ENCODE measurements around the gene SCAMP1. TPM values are rescaled to one million over a fixed set of nuclear protein-coding genes. Genes with fewer than 3 reads are reported as not detected.

Gene SCAMP1
- total RNA-seq, 2 experiments from 2014 or later, result 18.0 to 41.1 TPM

GRCh38 chr5:78509145-78509865 lies 148.9 kb downstream of the SCAMP1 start:
- TF ChIP-seq EZH2phosphoT487 (IDR thresholded peaks at IDR 0.05; ENCODE audit: borderline replicate concordance, low read depth, low read length), result no peak
- TF ChIP-seq, protein P1, sequence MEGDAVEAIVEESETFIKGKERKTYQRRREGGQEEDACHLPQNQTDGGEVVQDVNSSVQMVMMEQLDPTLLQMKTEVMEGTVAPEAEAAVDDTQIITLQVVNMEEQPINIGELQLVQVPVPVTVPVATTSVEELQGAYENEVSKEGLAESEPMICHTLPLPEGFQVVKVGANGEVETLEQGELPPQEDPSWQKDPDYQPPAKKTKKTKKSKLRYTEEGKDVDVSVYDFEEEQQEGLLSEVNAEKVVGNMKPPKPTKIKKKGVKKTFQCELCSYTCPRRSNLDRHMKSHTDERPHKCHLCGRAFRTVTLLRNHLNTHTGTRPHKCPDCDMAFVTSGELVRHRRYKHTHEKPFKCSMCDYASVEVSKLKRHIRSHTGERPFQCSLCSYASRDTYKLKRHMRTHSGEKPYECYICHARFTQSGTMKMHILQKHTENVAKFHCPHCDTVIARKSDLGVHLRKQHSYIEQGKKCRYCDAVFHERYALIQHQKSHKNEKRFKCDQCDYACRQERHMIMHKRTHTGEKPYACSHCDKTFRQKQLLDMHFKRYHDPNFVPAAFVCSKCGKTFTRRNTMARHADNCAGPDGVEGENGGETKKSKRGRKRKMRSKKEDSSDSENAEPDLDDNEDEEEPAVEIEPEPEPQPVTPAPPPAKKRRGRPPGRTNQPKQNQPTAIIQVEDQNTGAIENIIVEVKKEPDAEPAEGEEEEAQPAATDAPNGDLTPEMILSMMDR (conservative IDR thresholded peaks at IDR 0.05; ENCODE audit: low read length), result no peak
- intact Hi-C loops (cut with micrococcal nuclease; ENCODE audit: unreplicated experiment), result no loop called here
- Histone ChIP-seq H3K4me2 (ENCODE audit: low read length) (peak overlapping the region; percentile 78; the same call in 1 of the 2 replicates), H3K9me2 (ENCODE audit: insufficient read depth, low read length) (no peaks in the 10 kb centered on the region), H3K36me3 (ENCODE audit: insufficient read depth, low read length) (peaks cover 14% of the 10 kb centered on the region), H3K27ac (ENCODE audit: low read depth, low read length, poor library complexity, severe bottlenecking) (no peak overlapping the region), H4K20me1 (ENCODE audit: insufficient read depth, low read length) (no peaks in the 10 kb centered on the region; the same call in 1 of the 2 replicates), H3K4me1 (ENCODE audit: insufficient read depth, low read length, poor library complexity, severe bottlenecking) (peaks cover 31% of the 10 kb centered on the region), H2AFZ (ENCODE audit: low read length) (no peak overlapping the region), H3K9me3 (ENCODE audit: low read length) (0 out of 2 replicates have a peak, but pooled peaks cover 4% of the 10 kb centered on the region), H3K4me3 (ENCODE audit: low read depth, low read length, poor library complexity, severe bottlenecking) (peak overlapping the region; percentile 52), H3K79me2 (ENCODE audit: insufficient read depth, low read depth, low read length) (no peaks in the 10 kb centered on the region)
- no TSS peak for BruUV-seq (replicated peaks)
- POLR2A ChIA-PET, result interaction anchor here (0.5 kb wide), 1 partner anchor 7 kb away, joined by 3 read pairs; no protein-coding TSS in a partner anchor
- no peak for DNase-seq (ENCODE audit: low spot score)
- CTCF ChIA-PET (ENCODE audit: unreplicated experiment), result no interaction called here

DNA sequence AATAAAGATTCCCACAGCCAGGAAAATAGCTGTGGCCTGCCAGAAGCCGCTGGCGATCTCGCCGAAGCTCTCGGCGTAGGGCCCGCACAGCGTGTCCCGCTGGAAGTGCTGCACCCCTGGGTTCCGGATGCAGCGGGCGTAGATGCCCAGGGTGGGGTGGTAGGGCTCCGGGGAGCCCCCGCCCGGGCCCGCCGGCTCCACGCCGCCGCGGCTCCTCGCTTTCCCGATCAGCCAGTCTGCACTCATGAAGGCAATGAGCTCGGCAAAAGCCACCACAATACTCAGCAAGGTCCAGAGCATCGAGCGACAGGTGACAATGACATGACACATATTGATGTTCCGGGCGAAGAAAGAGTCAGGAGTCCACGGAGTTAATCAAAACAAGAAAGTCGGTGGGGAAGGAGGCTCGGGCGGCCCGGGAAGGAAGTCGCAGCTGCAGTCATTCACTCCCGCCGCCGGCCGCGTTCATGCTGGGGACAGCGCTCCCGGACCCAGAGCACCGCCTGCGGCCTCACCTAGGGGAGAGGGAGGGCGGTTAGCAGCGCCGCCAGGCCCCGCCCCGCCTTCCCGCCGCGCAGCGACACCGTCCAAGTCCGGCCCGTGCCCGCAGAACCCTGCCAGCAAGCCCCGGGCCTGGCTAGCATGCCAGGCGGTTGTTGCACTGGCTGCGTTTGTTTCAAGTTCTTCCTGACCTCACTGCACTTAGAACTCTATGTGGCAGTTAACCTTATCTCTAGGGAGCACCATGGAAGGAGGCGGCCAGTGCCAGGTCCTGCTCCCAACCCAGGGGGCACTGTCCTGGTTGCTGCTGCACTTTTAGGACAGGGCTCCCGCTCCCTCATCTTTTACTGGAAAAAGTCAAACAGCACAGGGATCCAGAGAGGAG lies 149.7 kb downstream of the SCAMP1 start:
- peak overlapping the region; percentile 17 for H3K27ac ChIP-seq (ENCODE audit: low read depth, low read length, poor library complexity, severe bottlenecking)
- ChIA-PET CTCF (ENCODE audit: unreplicated experiment) (no interaction called here), POLR2A (interaction anchor here (0.5 to 0.7 kb wide), 2 partner anchors 8 to 18 kb away, joined by 3 read pairs; no protein-coding TSS in a partner anchor)
- TF ChIP-seq EZH2phosphoT487 (IDR thresholded peaks at IDR 0.05; ENCODE audit: borderline replicate concordance, low read depth, low read length), result no peak
- TF ChIP-seq, protein P1 (conservative IDR thresholded peaks at IDR 0.05; ENCODE audit: low read length), result peak; percentile 45
- H3K9me3 ChIP-seq (ENCODE audit: low read length), result 0 out of 2 replicates have a peak, but pooled peaks cover 4% of the 10 kb centered on the region
- H2AFZ ChIP-seq (ENCODE audit: low read length), result peak overlapping the region; percentile 47; the same call in 1 of the 2 replicates
- peaks cover 18% of the 10 kb centered on the region for H3K36me3 ChIP-seq (ENCODE audit: insufficient read depth, low read length)
- H3K4me2 ChIP-seq (ENCODE audit: low read length), result peak overlapping the region; percentile 78
- no peaks in the 10 kb centered on the region for H3K9me2 ChIP-seq (ENCODE audit: insufficient read depth, low read length)
- peak; percentile 71 for DNase-seq (ENCODE audit: low spot score)
- peak overlapping the region; percentile 52 for H3K4me3 ChIP-seq (ENCODE audit: low read depth, low read length, poor library complexity, severe bottlenecking)
- no TSS peak for BruUV-seq (replicated peaks)
- intact Hi-C loops (cut with micrococcal nuclease; ENCODE audit: unreplicated experiment), result no loop called here
- no peaks in the 10 kb centered on the region; the same call in 1 of the 2 replicates for H4K20me1 ChIP-seq (ENCODE audit: insufficient read depth, low read length)
- H3K79me2 ChIP-seq (ENCODE audit: insufficient read depth, low read depth, low read length), result no peaks in the 10 kb centered on the region
- H3K4me1 ChIP-seq (ENCODE audit: insufficient read depth, low read length, poor library complexity, severe bottlenecking), result peaks cover 31% of the 10 kb centered on the region

Measured in OCI-LY7 (cell line).